ENCODE results near the gene PRKCB. TPM values are rescaled to one million over a fixed set of nuclear protein-coding genes. Genes with fewer than 3 reads are reported as not detected.

Gene PRKCB
- polyA plus RNA-seq, 3 donors: 57.4 to 87.4 (median 75.5) TPM

DNA sequence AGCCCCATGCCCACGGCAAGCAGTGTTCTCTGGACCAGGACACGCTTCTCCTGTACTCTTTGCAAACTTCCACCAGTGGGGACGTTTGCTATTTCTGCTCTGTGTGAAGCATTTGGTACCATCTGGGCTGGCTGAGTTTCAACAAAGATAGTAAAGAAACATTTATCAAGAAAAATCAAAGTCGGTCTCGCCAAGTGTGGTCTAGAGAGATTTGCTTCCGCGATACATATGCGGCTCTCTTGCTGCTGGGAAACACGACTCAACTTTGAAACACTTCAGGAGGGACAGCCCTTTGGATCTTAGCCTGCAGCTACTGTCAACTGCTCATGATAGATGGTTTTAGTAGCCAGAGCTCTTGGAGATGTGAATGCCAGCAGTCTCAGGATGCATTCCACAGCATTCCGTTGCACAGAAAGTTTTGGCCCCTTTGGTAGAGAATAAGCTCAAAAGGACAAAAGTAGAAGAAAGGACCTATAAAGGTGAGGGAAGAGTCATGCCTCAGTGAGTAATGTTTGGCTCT, 252.2 kb downstream of the PRKCB start:
- Histone ChIP-seq H3K9me3 (replicated peaks in 1 of 2; ENCODE audit: control insufficient read depth in 1 of 2, insufficient read depth in 1 of 2, low read length in 2 of 2) (peaks cover 3 to 20% of the 10 kb centered on the region in 2 donors), H3K36me3 (replicated peaks in 1 of 2; ENCODE audit: control insufficient read depth in 1 of 2, insufficient read depth in 2 of 2, low read length in 2 of 2) (peaks cover 12 to 66% of the 10 kb centered on the region in 2 donors), H3K4me1 (ENCODE audit: control insufficient read depth in 1 of 2, insufficient read depth in 2 of 2, low read length in 2 of 2) (no peaks in the 10 kb centered on the region), H4K20me1 (ENCODE audit: insufficient read depth, low read length) (peaks cover 88% of the 10 kb centered on the region), H3K27me3 (ENCODE audit: control insufficient read depth in 2 of 2, insufficient read depth in 2 of 2, low read length in 2 of 2) (no peaks in the 10 kb centered on the region), H3K79me2 (ENCODE audit: insufficient read depth, low read length) (no peaks in the 10 kb centered on the region), H3K9ac (ENCODE audit: insufficient read depth, low read length, poor library complexity, severe bottlenecking) (no peak overlapping the region), H3K27ac (ENCODE audit: low read depth in 1 of 2, low read length in 2 of 2) (no peak overlapping the region), H3K4me2 (replicated peaks; ENCODE audit: extremely low read depth, low read length, poor library complexity, severe bottlenecking) (no peak overlapping the region), H3K4me3 (replicated peaks in 1 of 3; ENCODE audit: low read depth in 2 of 3, low read length in 3 of 3) (no peak overlapping the region), H2AFZ (ENCODE audit: insufficient read depth, low read depth, low read length, poor library complexity, severe bottlenecking) (no peak overlapping the region)
- DNase-seq: no peak
- TF ChIP-seq, protein P1, sequence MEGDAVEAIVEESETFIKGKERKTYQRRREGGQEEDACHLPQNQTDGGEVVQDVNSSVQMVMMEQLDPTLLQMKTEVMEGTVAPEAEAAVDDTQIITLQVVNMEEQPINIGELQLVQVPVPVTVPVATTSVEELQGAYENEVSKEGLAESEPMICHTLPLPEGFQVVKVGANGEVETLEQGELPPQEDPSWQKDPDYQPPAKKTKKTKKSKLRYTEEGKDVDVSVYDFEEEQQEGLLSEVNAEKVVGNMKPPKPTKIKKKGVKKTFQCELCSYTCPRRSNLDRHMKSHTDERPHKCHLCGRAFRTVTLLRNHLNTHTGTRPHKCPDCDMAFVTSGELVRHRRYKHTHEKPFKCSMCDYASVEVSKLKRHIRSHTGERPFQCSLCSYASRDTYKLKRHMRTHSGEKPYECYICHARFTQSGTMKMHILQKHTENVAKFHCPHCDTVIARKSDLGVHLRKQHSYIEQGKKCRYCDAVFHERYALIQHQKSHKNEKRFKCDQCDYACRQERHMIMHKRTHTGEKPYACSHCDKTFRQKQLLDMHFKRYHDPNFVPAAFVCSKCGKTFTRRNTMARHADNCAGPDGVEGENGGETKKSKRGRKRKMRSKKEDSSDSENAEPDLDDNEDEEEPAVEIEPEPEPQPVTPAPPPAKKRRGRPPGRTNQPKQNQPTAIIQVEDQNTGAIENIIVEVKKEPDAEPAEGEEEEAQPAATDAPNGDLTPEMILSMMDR (IDR thresholded peaks at IDR 0.05): no peak
- H3K27me3 Mint-ChIP-seq (ENCODE audit: low read depth in 3 of 3): peaks cover 0 to 1% (median 1%) of the 10 kb centered on the region in 3 donors
- H3K27ac Mint-ChIP-seq: peak overlapping the region in 1 of 7 donors; percentile 49
- H3K9me3 Mint-ChIP-seq: peaks cover 10 to 24% (median 13%) of the 10 kb centered on the region in 7 donors
- peaks cover 45 to 70% of the 10 kb centered on the region in 2 donors for H3K36me3 Mint-ChIP-seq
- H3K4me1 Mint-ChIP-seq: peaks cover 5% of the 10 kb centered on the region
- WGBS (ENCODE audit: insufficient coverage): 97% methylated on average over 5 of the region's 10 CpGs
- intact Hi-C loops (cut with micrococcal nuclease): no loop called here
- H3K4me3 Mint-ChIP-seq: no peak overlapping the region

DNA sequence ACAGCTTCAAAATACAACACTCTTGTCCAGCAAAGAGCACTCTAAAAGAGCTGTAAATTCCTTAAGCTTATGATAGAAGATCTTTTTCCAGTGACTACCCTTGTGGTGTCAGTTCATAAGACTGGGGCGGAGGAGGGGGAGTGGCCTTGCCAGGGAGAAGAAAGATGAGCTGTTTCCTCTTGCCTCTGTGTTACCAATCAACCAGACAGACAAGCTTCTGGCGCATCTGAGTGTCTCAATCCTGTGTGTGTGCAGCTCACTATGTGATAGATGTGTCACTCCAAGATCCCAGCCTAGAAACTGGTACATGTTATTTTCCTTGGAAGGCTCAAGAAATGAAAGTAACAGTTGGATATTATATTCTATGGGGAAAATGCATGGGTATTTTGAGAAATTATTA, 253.0 kb downstream of the PRKCB start:
- peaks cover 3 to 20% of the 10 kb centered on the region in 2 donors for H3K9me3 ChIP-seq (replicated peaks in 1 of 2; ENCODE audit: control insufficient read depth in 1 of 2, insufficient read depth in 1 of 2, low read length in 2 of 2)
- peak overlapping the region in 2 of 7 donors; percentile 3 to 50 for H3K27ac Mint-ChIP-seq

More for the DNA sequence above, 253.0 kb downstream of the PRKCB start:
- Histone ChIP-seq H3K4me1 (ENCODE audit: control insufficient read depth in 1 of 2, insufficient read depth in 2 of 2, low read length in 2 of 2) (no peaks in the 10 kb centered on the region), H3K4me3 (replicated peaks in 1 of 3; ENCODE audit: low read depth in 2 of 3, low read length in 3 of 3) (no peak overlapping the region), H3K79me2 (ENCODE audit: insufficient read depth, low read length) (no peaks in the 10 kb centered on the region), H3K36me3 (replicated peaks in 1 of 2; ENCODE audit: control insufficient read depth in 1 of 2, insufficient read depth in 2 of 2, low read length in 2 of 2) (peaks cover 21 to 74% of the 10 kb centered on the region in 2 donors), H3K4me2 (replicated peaks; ENCODE audit: extremely low read depth, low read length, poor library complexity, severe bottlenecking) (no peak overlapping the region), H2AFZ (ENCODE audit: insufficient read depth, low read depth, low read length, poor library complexity, severe bottlenecking) (no peak overlapping the region), H3K27me3 (ENCODE audit: control insufficient read depth in 2 of 2, insufficient read depth in 2 of 2, low read length in 2 of 2) (no peaks in the 10 kb centered on the region), H3K27ac (ENCODE audit: low read depth in 1 of 2, low read length in 2 of 2) (no peak overlapping the region), H4K20me1 (ENCODE audit: insufficient read depth, low read length) (peaks cover 92% of the 10 kb centered on the region), H3K9ac (ENCODE audit: insufficient read depth, low read length, poor library complexity, severe bottlenecking) (no peak overlapping the region)
- TF ChIP-seq, protein P1 (IDR thresholded peaks at IDR 0.05): no peak
- Mint-ChIP-seq H3K4me1 (peaks cover 5% of the 10 kb centered on the region), H3K36me3 (peaks cover 52 to 78% of the 10 kb centered on the region in 2 donors), H3K9me3 (peaks cover 10 to 24% (median 13%) of the 10 kb centered on the region in 7 donors), H3K27me3 (ENCODE audit: low read depth in 3 of 3) (peaks cover 0 to 2% (median 1%) of the 10 kb centered on the region in 3 donors), H3K4me3 (no peak overlapping the region)
- DNase-seq: no peak
- 80% methylated on average over 1 of the region's 2 CpGs for WGBS (ENCODE audit: insufficient coverage)
- intact Hi-C loops (cut with micrococcal nuclease): no loop called here

All from CD14-positive monocyte (primary cell).